Measurements from ENCODE around the gene IGF2BP2.

DNA sequence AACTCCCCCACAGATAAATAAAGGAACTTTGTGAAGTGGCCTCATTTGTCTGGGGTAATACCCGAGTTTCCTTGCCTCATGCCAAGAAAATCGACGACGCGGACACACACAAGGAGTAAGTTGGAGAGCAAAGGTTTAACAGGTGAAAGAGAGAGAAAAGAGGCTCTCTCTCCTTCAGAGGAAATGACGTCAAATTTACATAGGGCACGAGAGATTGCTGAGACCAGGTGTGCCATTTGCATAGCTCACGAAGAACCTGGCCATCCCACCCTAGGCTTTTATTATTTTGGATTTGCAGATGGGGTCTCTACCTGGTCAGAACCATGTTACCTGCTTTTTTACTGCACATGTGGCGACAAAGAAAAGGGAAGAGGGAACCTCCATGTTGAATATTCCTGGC, 49.3 kb upstream of the IGF2BP2 start:
- TF ChIP-seq POLR2A (IDR thresholded peaks at IDR 0.05) (no peak), POLR2AphosphoS5 (IDR thresholded peaks at IDR 0.05; ENCODE audit: insufficient read depth in 1 of 2, low read depth in 1 of 2) (no peak)
